Stimulated activated naive CD4-positive, alpha-beta T cell treated with Interleukin-2 at 50 U/mL for 16 hours (primary cell): ENCODE data around the gene NUP93.

Experiments
- DNase-seq: peaks from one replicate; lab custom pipeline; 2025; lab: John Stamatoyannopoulos, UW

NUP93 gene

DNA sequence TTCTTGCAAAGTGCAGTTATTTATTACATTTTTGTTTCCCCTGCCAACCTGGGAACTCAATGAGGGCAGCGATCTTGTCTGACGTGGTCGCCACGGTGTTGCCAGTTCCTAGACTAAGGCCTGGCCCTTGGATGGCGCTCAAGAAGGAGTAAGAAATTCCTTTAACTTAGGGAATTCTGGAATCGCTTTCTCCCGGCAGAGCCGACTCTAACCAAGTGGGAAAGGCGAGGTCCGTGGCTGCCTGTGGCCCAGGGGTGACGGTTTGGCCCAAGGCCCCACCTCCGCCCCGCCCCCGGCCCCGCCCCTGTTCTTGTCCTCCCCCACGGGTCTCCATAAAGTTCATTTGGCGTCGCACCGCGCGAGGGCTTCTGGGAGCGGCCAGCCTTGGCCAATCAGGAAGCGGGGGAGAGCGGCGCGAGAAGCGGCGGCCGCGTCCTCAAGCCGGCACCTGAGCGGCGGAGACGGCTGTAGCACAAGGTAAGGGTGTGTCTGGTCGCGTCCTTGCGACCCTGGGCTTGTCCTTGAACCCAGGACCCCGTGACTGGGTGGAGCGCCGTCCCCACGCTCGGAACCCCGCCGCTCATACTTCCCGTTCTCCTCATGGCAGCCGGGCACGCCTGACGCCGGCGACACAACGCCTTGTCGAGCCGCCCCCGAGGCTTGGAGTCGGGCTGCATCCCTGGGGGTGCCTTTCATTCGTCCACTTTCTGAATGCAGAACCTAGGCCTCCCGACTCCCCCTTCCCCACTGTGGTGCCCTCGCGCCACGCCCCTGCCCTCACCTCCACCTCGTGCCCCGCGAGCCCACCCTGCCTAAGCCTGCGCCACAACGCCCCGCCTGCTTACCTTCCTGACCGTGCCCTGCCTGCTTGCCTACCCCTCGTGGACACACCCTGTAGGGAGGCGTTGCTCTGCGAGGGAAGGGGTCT lies at the start of gene NUP93:
TSS of gene NUP93 (plus strand) at position 395 of the 928 bp plus-strand sequence. CDS start 18,119 bp downstream, outside the sequence.
- DNase-seq, result peak; percentile 93

DNA sequence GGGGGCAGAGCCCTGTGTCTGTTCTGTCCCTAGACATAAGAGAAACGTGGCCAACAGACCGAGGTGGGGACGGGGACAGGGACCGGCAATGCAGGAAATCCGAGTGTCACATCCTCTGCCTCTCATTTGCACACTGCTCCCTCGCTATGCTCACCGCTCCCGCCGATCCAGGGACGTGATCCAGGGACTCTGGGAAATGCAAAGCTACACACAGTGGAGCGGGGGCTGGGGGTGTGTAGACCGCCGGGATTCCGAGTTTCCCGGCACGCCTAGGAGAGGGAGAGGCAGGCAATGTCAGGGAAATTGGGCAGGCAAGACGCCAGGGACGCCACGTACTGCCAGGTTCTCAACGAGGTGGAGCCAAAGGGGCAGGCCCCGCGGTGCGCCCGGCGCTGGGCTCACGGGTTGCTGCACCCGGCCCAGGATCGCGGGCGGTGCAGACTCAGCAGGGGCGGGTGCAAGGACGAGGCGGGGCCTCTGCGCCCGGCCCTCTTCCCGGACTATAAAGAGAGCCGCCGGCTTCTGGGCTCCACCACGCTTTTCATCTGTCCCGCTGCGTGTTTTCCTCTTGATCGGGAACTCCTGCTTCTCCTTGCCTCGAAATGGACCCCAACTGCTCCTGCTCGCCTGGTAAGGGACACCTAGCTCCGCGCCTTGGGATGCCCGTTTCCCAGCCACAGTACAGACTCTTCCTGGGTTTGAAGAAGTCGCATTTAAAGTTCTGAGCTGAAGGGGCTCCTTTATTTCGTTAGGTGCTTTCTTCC lies 47.8 kb upstream of the NUP93 start, which contains the start of gene MT1X:
TSS of gene MT1X (plus strand) at position 532 of the 764 bp plus-strand sequence. CDS start at position 603, 71 bp downstream.
- DNase-seq, result peak; percentile 83

DNA sequence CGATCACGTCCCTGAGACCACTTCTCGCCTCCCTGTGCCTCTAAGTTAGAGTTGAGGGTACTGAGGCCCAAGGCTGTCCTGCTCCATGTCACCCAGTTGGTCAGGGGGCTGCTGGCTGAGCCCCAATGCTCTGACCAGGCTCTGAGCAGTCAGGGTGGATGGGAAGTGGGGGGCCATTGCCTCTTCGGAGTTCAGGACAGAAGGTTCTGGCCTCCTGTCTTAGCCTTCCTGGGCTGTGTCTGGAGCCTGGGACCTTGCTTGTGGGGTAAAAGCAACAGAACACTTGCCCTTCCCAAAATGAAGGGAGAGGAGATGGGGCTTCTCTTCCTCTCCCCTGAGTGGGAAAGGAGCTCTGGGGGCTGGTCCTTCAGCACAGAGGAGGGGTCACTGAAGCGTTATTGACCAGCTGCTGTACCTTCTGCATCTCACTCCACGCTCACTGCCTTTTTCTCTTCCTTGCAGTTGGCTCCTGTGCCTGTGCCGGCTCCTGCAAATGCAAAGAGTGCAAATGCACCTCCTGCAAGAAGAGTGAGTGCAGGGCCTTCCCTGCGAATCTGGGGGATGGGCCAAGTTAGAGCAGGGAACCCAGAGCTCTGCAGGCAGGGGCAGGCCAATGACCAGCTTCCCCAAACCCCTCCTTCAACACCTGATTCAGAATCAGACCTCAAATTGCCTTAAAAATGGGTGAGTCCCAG lies 47.1 kb upstream of the NUP93 start:
- DNase-seq, result no peak

DNA sequence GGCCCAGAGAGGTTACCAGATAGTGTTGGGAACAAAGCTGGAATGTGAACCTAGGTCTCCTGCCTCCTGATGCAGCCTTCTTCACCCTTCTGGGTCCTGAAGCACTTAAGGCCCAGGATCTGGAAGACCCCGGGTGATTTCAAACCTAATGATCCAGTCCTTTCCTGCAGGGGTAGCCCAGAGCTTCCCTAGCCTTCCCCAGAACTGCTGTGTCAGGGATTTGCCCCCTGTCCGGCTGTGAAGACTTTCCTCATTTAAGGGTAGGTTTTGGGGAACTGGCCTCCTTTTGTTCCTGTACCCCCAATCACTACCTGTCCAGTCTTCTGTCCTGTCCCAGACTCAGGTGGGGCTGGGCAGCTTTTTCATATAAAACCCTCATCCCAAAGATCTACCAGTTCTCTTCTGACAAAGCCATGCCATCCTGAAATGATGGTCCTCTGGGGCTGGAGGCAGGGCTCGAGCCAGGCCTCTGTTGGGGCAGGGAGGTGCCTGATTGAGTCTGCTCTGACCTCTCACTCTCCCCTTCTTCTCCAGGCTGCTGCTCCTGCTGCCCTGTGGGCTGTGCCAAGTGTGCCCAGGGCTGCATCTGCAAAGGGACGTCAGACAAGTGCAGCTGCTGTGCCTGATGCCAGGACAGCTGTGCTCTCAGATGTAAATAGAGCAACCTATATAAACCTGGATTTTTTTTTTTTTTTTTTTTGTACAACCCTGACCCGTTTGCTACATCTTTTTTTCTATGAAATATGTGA lies 46.3 kb upstream of the NUP93 start:
- DNase-seq, result no peak

DNA sequence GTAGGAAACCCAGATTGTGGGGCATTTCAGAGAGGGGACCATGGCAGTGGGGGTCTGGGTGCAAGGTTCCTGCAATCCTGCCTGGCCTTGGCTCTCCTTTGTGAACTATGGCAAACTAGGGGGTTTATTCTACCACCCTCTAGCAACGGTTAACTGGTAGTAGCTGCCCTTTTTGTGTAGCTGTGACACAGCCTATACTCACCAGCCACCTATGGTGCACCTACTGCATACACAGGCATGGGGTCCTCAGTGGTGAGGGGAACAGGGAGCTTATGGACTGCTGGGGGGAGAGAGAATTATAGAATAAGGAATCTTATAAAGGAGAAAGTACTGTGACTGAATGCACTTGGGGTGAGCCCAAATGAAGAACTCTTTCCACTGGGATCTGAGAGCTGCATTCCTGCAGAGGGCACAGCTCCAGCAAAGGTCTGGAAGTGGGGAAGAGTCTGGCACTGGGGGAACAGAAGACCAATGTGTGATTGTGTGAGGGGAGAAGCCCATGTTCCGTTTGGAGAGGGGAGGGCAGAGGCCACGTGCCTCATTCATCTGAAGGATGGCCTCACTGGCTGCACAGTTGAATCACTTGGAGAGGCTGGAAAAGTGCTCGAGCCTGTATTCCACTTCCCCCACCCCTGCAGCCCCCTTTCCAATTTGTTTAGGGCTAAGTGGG lies 45.5 kb upstream of the NUP93 start:
- DNase-seq, result no peak

DNA sequence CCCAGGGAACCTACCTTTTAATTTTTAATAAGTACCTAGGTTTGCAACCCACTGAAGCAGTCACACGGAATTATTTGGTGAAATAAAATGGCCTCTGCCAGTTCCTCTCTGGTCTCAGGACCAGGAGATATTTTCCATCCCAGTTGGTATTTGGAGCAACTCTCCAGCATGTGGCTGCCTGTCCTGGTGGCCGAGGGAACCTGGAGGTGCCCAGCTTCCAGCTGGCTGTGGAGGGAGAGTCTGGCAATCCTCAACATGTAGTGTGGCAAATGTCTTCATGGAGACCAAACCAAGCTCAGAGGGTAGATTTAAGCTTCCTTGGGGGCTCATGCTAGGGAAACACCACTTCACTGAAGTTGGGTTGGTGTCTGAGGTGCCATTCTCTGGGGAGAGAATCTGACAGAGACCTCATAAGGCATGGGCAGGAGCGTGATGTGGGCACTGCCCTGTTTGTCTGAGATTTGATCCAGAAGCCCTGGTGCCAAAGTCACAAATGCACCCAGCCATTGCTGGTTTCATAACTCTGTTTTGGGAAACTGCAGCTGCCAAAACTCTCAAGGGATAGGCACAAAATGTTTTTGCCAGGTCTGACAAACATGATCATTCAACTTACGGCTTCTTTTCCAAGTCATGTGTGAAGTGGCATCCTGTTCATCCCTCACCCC lies 44.9 kb upstream of the NUP93 start:
- DNase-seq, result no peak

DNA sequence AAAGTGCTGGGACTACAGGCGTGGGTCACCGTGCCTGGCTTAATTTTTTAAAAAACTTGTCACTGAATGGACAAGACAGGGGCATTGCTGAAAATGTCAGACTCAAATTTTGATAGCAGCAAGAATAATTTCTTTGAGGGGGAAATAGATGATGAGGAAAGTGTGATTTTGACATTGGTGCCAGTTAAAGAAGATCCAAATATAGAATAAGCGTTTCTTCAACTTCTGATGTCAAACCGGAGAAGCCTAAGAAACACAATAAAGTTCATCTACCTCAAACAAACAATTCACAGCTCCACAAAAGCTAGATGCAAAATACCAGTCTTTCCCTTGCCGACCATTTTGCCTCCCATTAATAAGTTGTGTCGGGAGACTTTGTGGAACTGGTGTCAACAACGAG lies 43.2 kb upstream of the NUP93 start:
- no peak for DNase-seq

DNA sequence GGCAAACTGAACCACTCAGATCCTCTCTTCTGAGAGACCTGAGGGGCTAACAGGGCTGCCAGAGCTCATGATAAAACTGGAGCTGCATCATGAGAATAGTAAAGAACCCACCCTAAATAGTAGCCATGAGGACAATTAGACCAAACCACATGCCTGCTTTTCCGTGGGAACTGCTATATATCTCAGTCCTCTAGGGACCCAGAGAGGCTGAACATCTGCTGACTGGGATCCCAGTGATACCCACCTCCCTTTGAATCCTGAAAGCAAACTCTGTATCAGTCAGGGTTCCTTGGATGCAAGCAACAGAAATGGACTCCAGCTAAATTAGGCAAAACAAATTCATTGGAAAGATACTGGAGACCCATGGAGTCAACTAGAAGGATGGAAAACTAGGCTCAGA lies 41.2 kb upstream of the NUP93 start:
- DNase-seq, result no peak

DNA sequence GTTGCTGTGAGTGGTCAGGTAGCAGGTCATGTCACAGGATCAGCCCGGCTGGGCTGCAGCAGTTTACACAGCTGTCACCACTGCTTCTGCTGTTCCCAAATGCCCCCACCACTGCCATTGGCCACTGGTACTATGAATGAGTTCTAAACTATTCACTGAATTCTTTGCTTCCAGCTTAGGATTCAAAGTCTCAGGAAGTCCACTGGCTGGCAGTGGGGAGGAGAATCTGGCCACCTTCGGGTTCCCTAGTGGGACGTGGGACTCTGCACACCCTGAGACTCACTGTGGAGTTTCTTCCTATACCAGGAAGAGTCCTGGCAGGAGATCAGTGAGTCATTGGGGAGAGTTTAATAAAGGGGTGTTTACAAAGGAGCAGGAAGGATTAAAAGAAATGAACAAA lies 40.8 kb upstream of the NUP93 start:
- DNase-seq, result no peak

DNA sequence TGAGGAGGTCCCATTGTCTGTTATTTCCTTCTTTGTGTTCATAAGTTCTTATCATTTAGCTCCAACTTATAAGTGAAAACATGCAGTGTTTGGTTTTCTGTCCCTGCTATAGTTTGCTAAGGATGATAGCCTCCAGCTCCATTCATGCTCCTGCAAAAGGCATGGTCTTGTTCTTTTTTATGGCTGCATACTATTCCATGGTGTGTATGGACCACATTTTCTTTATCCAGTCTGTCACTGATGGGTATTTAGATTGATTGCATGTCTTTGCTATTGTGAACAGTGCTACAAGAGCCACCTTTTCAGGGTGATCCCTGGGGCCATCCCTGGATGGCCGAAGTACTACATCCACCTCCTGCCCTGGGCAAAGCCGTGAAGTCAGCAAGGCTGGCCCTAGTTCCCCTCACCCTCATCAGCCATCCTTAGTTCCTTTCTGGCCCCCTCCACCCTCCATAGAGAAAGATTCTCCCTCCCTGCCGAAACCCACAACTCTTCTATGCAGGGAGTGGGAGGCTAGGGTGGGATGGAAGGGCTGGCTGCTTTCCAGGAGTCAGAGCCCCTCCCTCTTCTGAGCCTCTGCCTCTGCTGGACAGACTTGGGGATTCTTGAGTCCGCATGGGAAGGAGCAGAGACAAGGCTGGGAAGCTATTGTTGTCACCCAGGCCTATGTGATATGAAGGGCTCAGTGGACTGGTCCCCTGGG lies 39.4 kb upstream of the NUP93 start:
- no peak for DNase-seq

DNA sequence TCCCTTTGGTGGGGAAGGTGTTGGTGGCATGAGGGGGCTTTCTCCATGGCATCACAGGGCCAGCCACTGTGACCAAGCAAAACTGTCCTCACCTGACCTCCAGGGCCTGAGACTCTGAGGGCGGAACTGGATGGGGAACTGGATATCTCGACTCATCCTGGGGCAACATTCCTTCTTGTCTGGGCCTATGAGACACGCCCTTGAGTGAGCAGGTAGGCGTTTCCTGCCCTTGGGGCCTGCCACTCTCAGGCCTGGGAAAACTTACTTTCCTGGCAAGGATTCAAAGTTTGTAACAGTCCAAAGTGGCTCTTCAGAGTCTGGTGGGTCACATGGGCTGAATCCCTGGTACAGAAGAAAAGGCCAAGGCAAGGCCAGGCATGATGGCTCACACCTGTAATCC lies 38.0 kb upstream of the NUP93 start:
- DNase-seq, result no peak

DNA sequence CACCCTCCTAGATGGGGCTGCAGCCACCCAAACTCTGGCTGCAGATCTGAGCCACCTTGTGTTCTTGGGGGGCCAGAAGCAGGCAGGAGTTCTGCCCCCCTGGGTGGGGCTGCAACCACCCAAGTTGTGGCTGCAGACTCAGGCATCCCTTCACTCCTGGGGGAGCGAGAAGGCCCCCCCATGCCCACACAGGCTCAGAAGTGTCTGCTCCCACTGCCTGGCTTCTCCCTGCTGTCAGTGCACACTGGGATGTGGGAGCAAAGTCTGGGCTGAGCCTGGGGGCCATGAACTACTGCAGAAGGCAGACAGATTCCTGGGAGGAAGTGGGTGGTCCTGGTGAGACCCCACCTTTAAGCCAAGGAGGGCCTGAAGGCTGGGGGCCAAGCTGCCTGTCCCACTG lies 34.7 kb upstream of the NUP93 start:
- DNase-seq, result no peak

DNA sequence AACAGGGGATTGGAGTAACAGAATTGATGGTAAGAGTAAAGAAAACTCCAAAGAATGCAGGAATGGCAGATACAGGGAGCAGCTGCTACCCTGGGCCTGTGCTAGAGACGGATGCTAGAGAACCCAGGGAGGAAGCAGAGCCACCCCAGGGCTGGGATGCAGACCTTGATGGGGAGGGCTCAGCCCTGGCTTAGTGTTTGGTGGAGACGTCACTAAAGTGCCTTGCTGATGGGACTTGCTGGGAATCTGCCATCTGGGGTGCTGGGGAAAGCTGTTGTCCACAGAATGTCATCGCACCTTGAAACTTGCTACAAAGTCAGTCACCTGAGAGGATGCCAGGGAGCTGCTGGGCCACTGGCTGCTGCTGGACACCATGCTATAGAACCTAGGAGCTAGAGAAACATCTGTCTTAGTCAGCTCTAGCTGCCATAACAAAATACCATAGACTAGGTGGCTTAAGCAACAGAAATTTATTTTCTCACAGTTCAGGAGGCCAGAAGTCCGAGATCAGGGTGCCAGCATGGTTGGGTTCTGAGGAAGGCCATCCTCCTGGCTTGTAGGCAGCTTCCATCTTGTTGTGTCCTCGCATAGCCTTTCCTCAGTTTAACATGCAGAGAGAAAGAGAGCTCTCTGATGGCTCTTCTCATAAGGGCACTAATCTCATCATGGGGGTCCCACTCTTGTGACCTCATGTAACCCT lies 32.3 kb upstream of the NUP93 start:
- DNase-seq, result no peak

DNA sequence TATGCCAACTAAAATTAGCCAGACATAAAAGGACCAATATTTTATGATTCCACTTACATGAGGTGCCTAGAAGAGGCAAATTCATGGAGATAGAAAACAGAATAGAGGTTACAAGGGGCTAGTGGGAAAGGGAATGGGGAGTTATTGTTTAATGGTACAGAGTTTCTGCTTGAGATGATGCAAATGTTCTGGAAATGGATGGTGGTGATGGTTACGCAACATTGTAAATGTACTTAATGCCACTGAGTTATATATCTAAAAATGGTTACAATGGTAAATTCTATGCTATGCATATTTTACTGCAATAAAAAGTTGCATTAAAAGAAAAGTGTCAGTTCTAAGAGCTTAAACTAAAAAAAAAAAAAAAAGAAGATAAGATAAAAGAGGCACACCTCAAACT lies 29.7 kb upstream of the NUP93 start:
- no peak for DNase-seq

DNA sequence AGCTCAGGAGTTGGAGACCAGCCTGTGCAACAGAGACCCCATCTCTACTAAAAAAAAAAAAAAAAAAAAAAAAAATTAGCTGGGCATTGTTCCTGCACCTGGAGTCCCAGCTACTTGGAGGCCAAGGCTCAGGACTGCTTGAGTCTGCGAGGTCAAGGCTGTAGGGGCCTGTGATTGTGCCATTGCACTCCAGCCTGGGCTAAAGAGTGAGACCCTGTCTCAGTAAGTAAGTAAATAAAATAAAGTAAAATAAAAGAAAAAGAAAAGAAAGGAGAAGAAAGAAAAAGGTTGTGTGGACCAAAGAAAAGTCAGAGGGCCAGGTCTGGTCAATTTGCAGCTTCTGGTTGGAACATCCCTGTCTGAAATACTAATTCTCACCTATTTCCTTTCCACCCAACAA lies 29.3 kb upstream of the NUP93 start:
- no peak for DNase-seq

DNA sequence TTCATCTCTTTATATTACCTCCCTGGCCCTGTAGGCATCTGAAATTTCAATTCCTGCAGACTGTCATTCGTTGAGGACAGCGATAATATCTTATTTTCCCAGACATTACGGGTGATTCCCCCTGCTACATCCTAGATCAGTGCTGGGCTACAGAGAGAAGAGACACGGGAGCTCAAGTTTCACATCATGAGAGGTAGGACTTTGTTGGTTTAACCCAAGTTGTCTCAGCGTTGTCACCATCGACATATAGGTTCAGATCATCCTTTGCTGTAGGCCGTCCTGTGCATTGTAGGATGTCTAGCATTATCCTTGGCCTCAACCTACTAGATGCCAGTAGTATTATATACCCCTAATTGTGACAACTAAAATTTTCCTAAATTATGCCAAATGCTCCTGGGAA lies 28.4 kb upstream of the NUP93 start:
- no peak for DNase-seq

DNA sequence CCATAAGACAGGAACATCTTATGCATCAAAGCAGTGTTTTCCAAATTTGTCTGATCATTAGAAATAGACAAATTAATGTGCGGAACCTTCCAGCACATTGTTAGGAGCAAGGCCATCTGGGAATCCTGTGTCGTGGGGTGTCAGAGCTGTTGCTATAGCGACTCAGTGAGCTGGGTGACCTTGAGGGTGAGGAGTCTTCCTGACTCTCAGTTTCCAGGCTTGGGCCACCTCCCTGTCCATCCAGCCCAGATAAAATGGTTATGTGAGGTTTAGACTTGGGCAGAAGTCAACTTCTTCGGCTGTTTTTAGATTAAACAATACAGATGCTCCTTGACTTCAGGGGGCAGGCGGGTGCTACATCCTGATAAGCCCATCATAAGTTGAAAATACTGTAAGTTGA lies 27.1 kb upstream of the NUP93 start:
- no peak for DNase-seq

DNA sequence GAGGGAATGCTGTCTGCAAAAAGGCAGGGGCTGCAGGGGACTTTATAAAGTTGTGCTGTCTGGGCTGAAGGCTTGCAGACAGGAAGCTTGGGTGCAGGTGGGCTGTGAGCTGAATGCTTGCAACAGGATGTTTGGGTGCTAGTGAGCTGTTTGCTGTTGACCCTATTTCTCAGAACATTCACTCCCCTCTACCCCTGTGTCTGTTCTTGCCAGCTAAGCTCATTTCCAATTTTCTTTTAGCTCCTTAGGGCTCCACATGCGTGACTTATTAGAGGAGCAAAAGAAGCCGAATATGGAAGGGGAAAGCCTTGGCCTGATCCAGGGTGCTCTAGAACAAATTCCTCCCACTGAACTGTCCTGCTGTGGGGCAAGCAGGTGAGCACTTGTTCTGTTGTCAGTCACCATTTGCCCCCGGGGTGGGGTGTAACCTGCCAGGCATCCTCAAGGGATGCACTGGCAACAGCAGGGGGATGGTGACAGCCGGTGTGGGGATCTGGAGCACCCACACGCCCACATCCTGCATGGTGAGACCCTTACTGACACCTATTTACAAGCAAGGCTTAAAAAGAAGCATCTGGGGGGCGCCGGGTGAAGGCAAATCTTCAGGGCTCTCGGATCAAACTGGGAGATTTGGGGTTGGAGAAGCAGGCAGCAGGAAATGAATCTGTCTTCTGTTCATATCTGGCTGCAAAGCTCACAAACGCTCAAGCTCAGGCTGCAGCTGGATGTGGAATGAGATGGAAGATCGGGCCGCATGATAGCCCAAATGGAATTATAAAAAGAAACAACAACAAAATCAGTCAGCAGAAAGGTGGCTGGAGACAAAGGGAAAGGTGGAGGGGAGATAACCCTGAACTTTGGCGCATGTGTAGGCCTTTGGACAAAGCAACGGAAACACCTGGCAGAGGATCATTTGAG lies 21.1 kb upstream of the NUP93 start:
- no peak for DNase-seq
